H9 (cell line): Measurements from ENCODE around the gene JARID2. TPM values are rescaled to one million over a fixed set of nuclear protein-coding genes. Genes with fewer than 3 reads are reported as not detected.

Source experiments
- DNase-seq: peaks from one replicate; pipeline ENCODE4 v3.0.0-alpha.2; 2017
- H2AFZ ChIP-seq: one replicate; pipeline ENCODE4 v1.6.1; 2013; ENCODE audit warnings: mild to moderate bottlenecking, low read length, control low read depth, moderate library complexity
- H2AK5ac ChIP-seq: 2 replicates; pipeline ENCODE4 v1.6.1; 2013; ENCODE audit warnings: low read length, control low read depth, mixed read lengths; ENCODE audit not compliant: insufficient read length
- H2BK120ac ChIP-seq: one replicate; pipeline ENCODE4 v1.6.1; 2013; ENCODE audit warnings: low read depth, mild to moderate bottlenecking, low read length, control low read depth, inconsistent platforms; ENCODE audit not compliant: poor library complexity, severe bottlenecking
- H2BK12ac ChIP-seq: 2 replicates; pipeline ENCODE4 v1.6.1; 2013; ENCODE audit warnings: low read length, control low read depth, mixed read lengths, low read depth; ENCODE audit not compliant: insufficient read length
- H2BK15ac ChIP-seq: 2 replicates; pipeline ENCODE4 v1.6.1; 2013; ENCODE audit warnings: low read depth, low read length, control low read depth
- H2BK20ac ChIP-seq: one replicate; pipeline ENCODE4 v1.6.1; 2013; ENCODE audit warnings: low read depth, mild to moderate bottlenecking, low read length, control low read depth, inconsistent platforms; ENCODE audit not compliant: poor library complexity, severe bottlenecking
- H2BK5ac ChIP-seq: 2 replicates; pipeline ENCODE4 v1.6.1; 2013; ENCODE audit warnings: low read length, control low read depth, mixed read lengths; ENCODE audit not compliant: insufficient read length
- H3K14ac ChIP-seq: 2 replicates; pipeline ENCODE4 v1.6.1; 2013; ENCODE audit warnings: low read length, control low read depth; ENCODE audit not compliant: insufficient read depth
- H3K18ac ChIP-seq: 2 replicates; pipeline ENCODE4 v1.6.1; 2013; ENCODE audit warnings: low read depth, mild to moderate bottlenecking, mixed read lengths, low read length, control low read depth; ENCODE audit not compliant: insufficient read length
- H3K23ac ChIP-seq: 2 replicates; pipeline ENCODE4 v1.6.1; 2013; ENCODE audit warnings: low read length, control low read depth, mixed read lengths, low read depth; ENCODE audit not compliant: insufficient read length
- H3K23me2 ChIP-seq: 2 replicates; pipeline ENCODE4 v1.6.1; 2013; ENCODE audit warnings: low read depth, mild to moderate bottlenecking, mixed read lengths, low read length, control low read depth; ENCODE audit not compliant: insufficient read length, poor library complexity, severe bottlenecking
- H3K27ac ChIP-seq: 2 replicates; pipeline ENCODE4 v1.5.1; 2013; ENCODE audit warnings: low read length, control low read depth, mixed read lengths, low read depth; ENCODE audit not compliant: insufficient read length
- H3K27me3 ChIP-seq: 2 replicates; pipeline ENCODE4 v1.6.1; 2013; ENCODE audit warnings: low read length, control low read depth, inconsistent platforms; ENCODE audit not compliant: insufficient read depth
- H3K4ac ChIP-seq: 2 replicates; pipeline ENCODE4 v1.6.1; 2013; ENCODE audit warnings: low read depth, mild to moderate bottlenecking, control low read depth, inconsistent platforms, low read length, moderate library complexity
- H3K4me1 ChIP-seq: 2 replicates; pipeline ENCODE4 v1.6.1; 2013; ENCODE audit warnings: low read length, control low read depth, inconsistent platforms; ENCODE audit not compliant: insufficient read depth
- H3K4me2 ChIP-seq: 2 replicates; pipeline ENCODE4 v1.6.1; 2013; ENCODE audit warnings: low read length, control low read depth, mixed read lengths; ENCODE audit not compliant: insufficient read length, insufficient read depth
- H3K56ac ChIP-seq: 2 replicates; pipeline ENCODE4 v1.6.1; 2013; ENCODE audit warnings: low read depth, mild to moderate bottlenecking, mixed read lengths, low read length, control low read depth; ENCODE audit not compliant: insufficient read length
- H3K79me1 ChIP-seq: 2 replicates; pipeline ENCODE4 v1.6.1; 2013; ENCODE audit warnings: low read depth, mild to moderate bottlenecking, moderate library complexity, low read length, control low read depth, inconsistent platforms; ENCODE audit not compliant: insufficient read depth, poor library complexity, severe bottlenecking
- H3K79me2 ChIP-seq: 2 replicates; pipeline ENCODE4 v1.6.1; 2013; ENCODE audit warnings: low read length, control low read depth, inconsistent platforms; ENCODE audit not compliant: insufficient read depth
- H3K9ac ChIP-seq: 2 replicates; pipeline ENCODE4 v1.6.1; 2013; ENCODE audit warnings: low read length, control low read depth, mixed read lengths; ENCODE audit not compliant: insufficient read length; ENCODE audit errors: extremely low read depth
- H3K9me3 ChIP-seq: one replicate; pipeline ENCODE4 v1.6.1; 2013; ENCODE audit warnings: low read depth, low read length, inconsistent platforms; ENCODE audit not compliant: control insufficient read depth
- H3T11ph ChIP-seq: one replicate; pipeline ENCODE4 v1.6.1; 2013; ENCODE audit warnings: mild to moderate bottlenecking, low read length, control low read depth, inconsistent platforms
- H4K20me1 ChIP-seq: one replicate; pipeline ENCODE4 v1.6.1; 2013; ENCODE audit not compliant: control insufficient read depth, insufficient read length, insufficient read depth
- H4K5ac ChIP-seq: 2 replicates; pipeline ENCODE4 v1.6.1; 2013; ENCODE audit warnings: low read depth, mild to moderate bottlenecking, mixed read lengths, low read length, control low read depth; ENCODE audit not compliant: insufficient read length
- H4K8ac ChIP-seq: replicated peaks from 2 replicates; pipeline ENCODE4 v1.6.1; 2013; ENCODE audit warnings: low read length, control low read depth, mixed read lengths, low read depth; ENCODE audit not compliant: insufficient read length
- H4K91ac ChIP-seq: 2 replicates; pipeline ENCODE4 v1.6.1; 2013; ENCODE audit warnings: low read depth, mild to moderate bottlenecking, moderate library complexity, mixed read lengths, low read length, control low read depth; ENCODE audit not compliant: insufficient read length
- H3K27ac Mint-ChIP-seq, 3 experiments: 2 replicates in 2 of 3; 3 replicates in 1 of 3; pipeline ENCODE4 v1.8.0; 2020 to 2021; ENCODE audit warnings: mixed read lengths in 3 of 3, mild to moderate bottlenecking in 1 of 3, moderate library complexity in 1 of 3
- H3K27me3 Mint-ChIP-seq: 2 replicates; pipeline ENCODE4 v1.8.0; 2021; ENCODE audit warnings: low read depth, mild to moderate bottlenecking, moderate library complexity, mixed read lengths
- H3K36me3 Mint-ChIP-seq, 3 experiments: 2 replicates in 2 of 3; 3 replicates in 1 of 3; pipeline ENCODE4 v1.8.0; 2020 to 2021; ENCODE audit warnings: low read depth in 3 of 3, mixed read lengths in 3 of 3; ENCODE audit not compliant: insufficient read depth in 1 of 3
- H3K4me1 Mint-ChIP-seq, 2 experiments: 2 replicates each; pipeline ENCODE4 v1.8.0; 2020; ENCODE audit warnings: mixed read lengths in 2 of 2
- H3K4me3 Mint-ChIP-seq, 2 experiments: 2 replicates in 1 of 2; 3 replicates in 1 of 2; pipeline ENCODE4 v1.8.0; 2020 to 2021; ENCODE audit warnings: mild to moderate bottlenecking in 2 of 2, mixed read lengths in 2 of 2, moderate library complexity in 1 of 2
- H3K9me3 Mint-ChIP-seq, 2 experiments: 2 replicates in 1 of 2; 3 replicates in 1 of 2; pipeline ENCODE4 v1.8.0; 2020; ENCODE audit warnings: mild to moderate bottlenecking in 2 of 2, mixed read lengths in 2 of 2, moderate library complexity in 1 of 2
- WGBS: extraction: QIAGEN DNeasy Blood & Tissue Kit; methylation state at CpG from one replicate; pipeline ENCODE4 v1.1.7; 2013; ENCODE audit warnings: missing lambda C conversion rate, low lambda C conversion rate, mixed read lengths; ENCODE audit not compliant: insufficient read length; ENCODE audit errors: extremely low coverage; 5-methylcytosine and 5-hydroxymethylcytosine counted together
- total RNA-seq: library from RNA; stranded (reverse); gene quantifications from 2 replicates; pipeline ENCODE4 v1.2.1, GENCODE V29; 2021
- TF ChIP-seq, protein P1 (sequence below): fragments of 200-600 bp; sonication (generic); conservative IDR thresholded peaks from 3 replicates; pipeline ENCODE4 v1.8.0; 2021; ENCODE audit warnings: antibody characterized with exemption, mild to moderate bottlenecking

Gene JARID2
- total RNA-seq, 1 experiment from 2014 or later = 174 TPM

DNA sequence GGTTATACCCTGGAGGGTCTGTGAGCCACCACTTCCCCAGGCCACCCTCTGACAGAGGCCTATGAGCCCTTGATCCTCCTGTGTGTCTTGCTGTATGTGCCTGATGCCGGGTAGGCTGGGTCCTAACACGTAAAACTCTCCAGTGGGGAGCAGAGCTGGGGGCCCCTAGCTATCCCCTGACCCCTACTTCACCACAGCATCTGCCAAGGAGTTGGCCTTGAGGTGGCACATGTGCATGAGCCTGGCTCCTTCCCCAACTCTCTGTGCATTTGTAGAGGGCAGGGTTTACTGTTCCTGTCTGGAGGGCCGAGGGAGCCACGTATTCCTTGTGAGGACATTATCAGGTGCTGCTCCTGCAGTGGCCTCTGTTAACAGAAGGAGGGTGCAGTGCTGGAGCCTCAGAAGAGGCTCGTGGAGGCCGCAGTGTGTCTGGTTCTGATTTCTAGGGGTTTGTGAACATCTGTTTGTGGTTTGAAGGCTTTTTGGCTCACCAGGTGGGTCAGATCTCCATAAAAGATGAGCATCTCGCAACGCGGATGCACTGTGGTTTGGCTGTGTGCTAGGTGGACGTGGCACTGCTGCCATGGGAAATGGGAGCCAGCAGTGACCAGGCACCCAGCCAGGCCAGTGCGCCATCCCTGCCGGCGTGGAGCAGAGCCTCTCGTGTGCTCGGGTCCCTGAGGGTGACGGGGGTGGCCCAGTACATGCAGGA lies 264.8 kb downstream of the JARID2 start:
- no peak overlapping the region for H2BK5ac ChIP-seq
- H3K14ac ChIP-seq = no peak overlapping the region
- no peak overlapping the region for H2AK5ac ChIP-seq
- no peak overlapping the region for H2BK120ac ChIP-seq
- H3K56ac ChIP-seq = no peak overlapping the region
- H3K18ac ChIP-seq = no peak overlapping the region
- no peaks in the 10 kb centered on the region; the same call in 1 of the 2 replicates for H3K4me1 ChIP-seq
- H4K8ac ChIP-seq = no peak overlapping the region
- no peaks in the 10 kb centered on the region for H3K23me2 ChIP-seq
- no peak for DNase-seq
- H3T11ph ChIP-seq = no peak overlapping the region
- Mint-ChIP-seq H3K4me1 (peaks cover 26 to 30% of the 10 kb centered on the region in 2 experiments), H3K36me3 (peaks cover 80 to 96% (median 93%) of the 10 kb centered on the region in 3 experiments), H3K4me3 (no peak overlapping the region), H3K27me3 (peaks cover 1% of the 10 kb centered on the region; the same call in 1 of the 2 replicates), H3K27ac (peak overlapping the region in 2 of 3 experiments; percentile 44 to 83; a peak in 4 of 7 replicates), H3K9me3 (no peaks in the 10 kb centered on the region)
- H2AFZ ChIP-seq = no peak overlapping the region
- H3K79me2 ChIP-seq = peaks cover 7% of the 10 kb centered on the region; the same call in 1 of the 2 replicates
- no peak overlapping the region for H4K91ac ChIP-seq
- H2BK15ac ChIP-seq = no peak overlapping the region
- H3K9ac ChIP-seq = no peak overlapping the region
- H3K79me1 ChIP-seq = peaks cover 1% of the 10 kb centered on the region
- no peak overlapping the region for H2BK12ac ChIP-seq
- TF ChIP-seq, protein P1, sequence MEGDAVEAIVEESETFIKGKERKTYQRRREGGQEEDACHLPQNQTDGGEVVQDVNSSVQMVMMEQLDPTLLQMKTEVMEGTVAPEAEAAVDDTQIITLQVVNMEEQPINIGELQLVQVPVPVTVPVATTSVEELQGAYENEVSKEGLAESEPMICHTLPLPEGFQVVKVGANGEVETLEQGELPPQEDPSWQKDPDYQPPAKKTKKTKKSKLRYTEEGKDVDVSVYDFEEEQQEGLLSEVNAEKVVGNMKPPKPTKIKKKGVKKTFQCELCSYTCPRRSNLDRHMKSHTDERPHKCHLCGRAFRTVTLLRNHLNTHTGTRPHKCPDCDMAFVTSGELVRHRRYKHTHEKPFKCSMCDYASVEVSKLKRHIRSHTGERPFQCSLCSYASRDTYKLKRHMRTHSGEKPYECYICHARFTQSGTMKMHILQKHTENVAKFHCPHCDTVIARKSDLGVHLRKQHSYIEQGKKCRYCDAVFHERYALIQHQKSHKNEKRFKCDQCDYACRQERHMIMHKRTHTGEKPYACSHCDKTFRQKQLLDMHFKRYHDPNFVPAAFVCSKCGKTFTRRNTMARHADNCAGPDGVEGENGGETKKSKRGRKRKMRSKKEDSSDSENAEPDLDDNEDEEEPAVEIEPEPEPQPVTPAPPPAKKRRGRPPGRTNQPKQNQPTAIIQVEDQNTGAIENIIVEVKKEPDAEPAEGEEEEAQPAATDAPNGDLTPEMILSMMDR = no peak
- H3K4ac ChIP-seq = no peak overlapping the region
- no peak overlapping the region for H4K5ac ChIP-seq
- H3K4me2 ChIP-seq = no peak overlapping the region
- no peaks in the 10 kb centered on the region for H3K27me3 ChIP-seq
- no peaks in the 10 kb centered on the region for H4K20me1 ChIP-seq
- H3K9me3 ChIP-seq = no peaks in the 10 kb centered on the region
- no CpG with 5 or more reads among the region's 16 CpGs for WGBS
- no peak overlapping the region for H2BK20ac ChIP-seq
- no peak overlapping the region for H3K23ac ChIP-seq
- H3K27ac ChIP-seq = no peak overlapping the region
